Activated T-helper 1 cell treated with anti-CD3 and anti-CD28 coated beads, Interleukin-2, amount 50 U/mL, for 16 hours (primary cell): ENCODE results near the gene SCO2.

Experiments
- DNase-seq, 2 donors: peaks; one replicate each; pipeline ENCODE4 v3.0.0-alpha.2; 2020; ENCODE audit warnings: low read depth in 1 of 2, low spot score in 1 of 2

The SCO2 gene

GRCh38 chr22:50482107-50483074 lies 43.0 kb downstream of the SCO2 start:
- no peak for DNase-seq

GRCh38 chr22:50481440-50482106 lies 43.8 kb downstream of the SCO2 start, which contains the start of gene ADM2:
Gene ADM2 (plus strand): TSS chr22:50481543. CDS start chr22:50481848, 305 bp downstream.
- peak; percentile 31 to 49 for DNase-seq

GRCh38 chr22:50481045-50481439 lies 44.4 kb downstream of the SCO2 start:
- no peak for DNase-seq

- no peak for DNase-seq
Observed at GRCh38 chr22:50479721-50480120, 45.7 kb downstream of the SCO2 start.

GRCh38 chr22:50477923-50478322 lies 47.5 kb downstream of the SCO2 start:
- DNase-seq, result no peak

GRCh38 chr22:50476868-50477267 lies 48.5 kb downstream of the SCO2 start:
- no peak for DNase-seq

- DNase-seq, result no peak
Observed at GRCh38 chr22:50475652-50476002, 49.8 kb downstream of the SCO2 start.

GRCh38 chr22:50474710-50475651 lies 50.4 kb downstream of the SCO2 start, which contains the start of gene SBF1:
Gene SBF1 (minus strand): TSS chr22:50475035. CDS start chr22:50474840, 195 bp downstream.
- peak; percentile 78 to 87 for DNase-seq

GRCh38 chr22:50473855-50474671 lies 51.3 kb downstream of the SCO2 start:
- no peak for DNase-seq
